Measurements from ENCODE around the gene ARHGAP15. TPM values are rescaled to one million over a fixed set of nuclear protein-coding genes. Genes with fewer than 3 reads are reported as not detected.

The ARHGAP15 gene
- polyA plus RNA-seq, 1 donor from 2014 or later = 190 TPM

GRCh38 chr2:143652692-143653091 is 523.5 kb downstream of the ARHGAP15 start:
- peaks cover 4 to 31% (median 12%) of the 10 kb centered on the region in 3 donors for H3K9me3 Mint-ChIP-seq
- no peak overlapping the region for H3K4me3 Mint-ChIP-seq
- peaks cover 33% of the 10 kb centered on the region for H3K36me3 Mint-ChIP-seq
- H3K27me3 Mint-ChIP-seq = no peaks in the 10 kb centered on the region
- H3K4me1 Mint-ChIP-seq = no peaks in the 10 kb centered on the region
- H3K27ac Mint-ChIP-seq = no peak overlapping the region

GRCh38 chr2:143668234-143668633 is 539.0 kb downstream of the ARHGAP15 start:
- no peaks in the 10 kb centered on the region for H3K9me3 Mint-ChIP-seq
- H3K27ac Mint-ChIP-seq = peak overlapping the region in 2 of 3 donors; percentile 13 to 65
- peaks cover 0 to 4% (median 0%) of the 10 kb centered on the region in 3 donors for H3K4me1 Mint-ChIP-seq
- peaks cover 14% of the 10 kb centered on the region for H3K36me3 Mint-ChIP-seq
- H3K27me3 Mint-ChIP-seq = no peaks in the 10 kb centered on the region
- no peak overlapping the region for H3K4me3 Mint-ChIP-seq

- H3K4me1 Mint-ChIP-seq = peaks cover 5 to 14% (median 6%) of the 10 kb centered on the region in 3 donors
- no peak overlapping the region for H3K27ac Mint-ChIP-seq
- peaks cover 28% of the 10 kb centered on the region for H3K36me3 Mint-ChIP-seq
Measured at GRCh38 chr2:143674051-143674450, 544.8 kb downstream of the ARHGAP15 start.

GRCh38 chr2:143675021-143675420 is 545.8 kb downstream of the ARHGAP15 start:
- H3K36me3 Mint-ChIP-seq = peaks cover 28% of the 10 kb centered on the region

More at GRCh38 chr2:143674051-143674450, 544.8 kb downstream of the ARHGAP15 start:
- Mint-ChIP-seq H3K9me3 (no peaks in the 10 kb centered on the region), H3K27me3 (no peaks in the 10 kb centered on the region), H3K4me3 (no peak overlapping the region)

GRCh38 chr2:143679617-143680016 is 550.4 kb downstream of the ARHGAP15 start:
- Mint-ChIP-seq H3K4me3 (no peak overlapping the region), H3K27ac (peak overlapping the region in 1 of 3 donors; percentile 18), H3K36me3 (peaks cover 10% of the 10 kb centered on the region), H3K27me3 (no peaks in the 10 kb centered on the region), H3K4me1 (peaks cover 5 to 20% (median 11%) of the 10 kb centered on the region in 3 donors), H3K9me3 (no peaks in the 10 kb centered on the region)

More at GRCh38 chr2:143675021-143675420, 545.8 kb downstream of the ARHGAP15 start:
- Mint-ChIP-seq H3K27ac (no peak overlapping the region), H3K27me3 (no peaks in the 10 kb centered on the region), H3K9me3 (no peaks in the 10 kb centered on the region), H3K4me3 (no peak overlapping the region), H3K4me1 (peaks cover 5 to 20% (median 6%) of the 10 kb centered on the region in 3 donors)

GRCh38 chr2:143680885-143681405 is 551.7 kb downstream of the ARHGAP15 start:
- Mint-ChIP-seq H3K36me3 (peaks cover 5% of the 10 kb centered on the region), H3K27ac (peak overlapping the region in 1 of 3 donors; percentile 59), H3K27me3 (no peaks in the 10 kb centered on the region), H3K4me1 (peaks cover 4 to 18% (median 7%) of the 10 kb centered on the region in 3 donors), H3K9me3 (no peaks in the 10 kb centered on the region), H3K4me3 (no peak overlapping the region)

- Mint-ChIP-seq H3K9me3 (no peaks in the 10 kb centered on the region), H3K36me3 (peaks cover 3% of the 10 kb centered on the region), H3K27ac (peak overlapping the region in 1 of 3 donors; percentile 35), H3K27me3 (no peaks in the 10 kb centered on the region), H3K4me3 (no peak overlapping the region), H3K4me1 (peaks cover 0 to 10% (median 5%) of the 10 kb centered on the region in 3 donors)
Measured at GRCh38 chr2:143682436-143683055, 553.3 kb downstream of the ARHGAP15 start.

GRCh38 chr2:143683977-143684376 is 554.8 kb downstream of the ARHGAP15 start:
- H3K27me3 Mint-ChIP-seq = no peaks in the 10 kb centered on the region
- H3K9me3 Mint-ChIP-seq = no peaks in the 10 kb centered on the region
- H3K4me1 Mint-ChIP-seq = peaks cover 2 to 14% (median 5%) of the 10 kb centered on the region in 3 donors

GRCh38 chr2:143684551-143685320 is 555.5 kb downstream of the ARHGAP15 start:
- peaks cover 5 to 7% (median 5%) of the 10 kb centered on the region in 3 donors for H3K4me1 Mint-ChIP-seq
- no peak overlapping the region for H3K4me3 Mint-ChIP-seq
- peak overlapping the region in 1 of 3 donors; percentile 80 for H3K27ac Mint-ChIP-seq
- peaks cover 8% of the 10 kb centered on the region for H3K36me3 Mint-ChIP-seq
- H3K27me3 Mint-ChIP-seq = no peaks in the 10 kb centered on the region
- H3K9me3 Mint-ChIP-seq = no peaks in the 10 kb centered on the region

More at GRCh38 chr2:143683977-143684376, 554.8 kb downstream of the ARHGAP15 start:
- H3K4me3 Mint-ChIP-seq = no peak overlapping the region
- no peak overlapping the region for H3K27ac Mint-ChIP-seq
- peaks cover 6% of the 10 kb centered on the region for H3K36me3 Mint-ChIP-seq

GRCh38 chr2:143685421-143686078 is 556.3 kb downstream of the ARHGAP15 start:
- no peak overlapping the region for H3K4me3 Mint-ChIP-seq
- H3K36me3 Mint-ChIP-seq = peaks cover 8% of the 10 kb centered on the region
- H3K27me3 Mint-ChIP-seq = no peaks in the 10 kb centered on the region
- H3K27ac Mint-ChIP-seq = no peak overlapping the region
- no peaks in the 10 kb centered on the region for H3K9me3 Mint-ChIP-seq
- peaks cover 3 to 7% (median 5%) of the 10 kb centered on the region in 3 donors for H3K4me1 Mint-ChIP-seq

GRCh38 chr2:143686585-143687164 is 557.5 kb downstream of the ARHGAP15 start:
- Mint-ChIP-seq H3K27ac (peak overlapping the region in 1 of 3 donors; percentile 17), H3K4me3 (no peak overlapping the region), H3K4me1 (peaks cover 0 to 10% (median 5%) of the 10 kb centered on the region in 3 donors), H3K9me3 (no peaks in the 10 kb centered on the region), H3K36me3 (peaks cover 10% of the 10 kb centered on the region), H3K27me3 (no peaks in the 10 kb centered on the region)

GRCh38 chr2:143688248-143688647 is 559.0 kb downstream of the ARHGAP15 start:
- no peak overlapping the region for H3K4me3 Mint-ChIP-seq
- H3K27ac Mint-ChIP-seq = peak overlapping the region in 1 of 3 donors; percentile 71
- H3K36me3 Mint-ChIP-seq = peaks cover 13% of the 10 kb centered on the region
- no peaks in the 10 kb centered on the region for H3K9me3 Mint-ChIP-seq
- no peaks in the 10 kb centered on the region for H3K27me3 Mint-ChIP-seq
- peaks cover 2 to 13% (median 6%) of the 10 kb centered on the region in 3 donors for H3K4me1 Mint-ChIP-seq

GRCh38 chr2:143688815-143689214 is 559.6 kb downstream of the ARHGAP15 start:
- no peak overlapping the region for H3K4me3 Mint-ChIP-seq
- no peaks in the 10 kb centered on the region for H3K27me3 Mint-ChIP-seq
- H3K4me1 Mint-ChIP-seq = peaks cover 2 to 13% (median 6%) of the 10 kb centered on the region in 3 donors
- H3K9me3 Mint-ChIP-seq = no peaks in the 10 kb centered on the region
- peaks cover 13% of the 10 kb centered on the region for H3K36me3 Mint-ChIP-seq
- peak overlapping the region in 1 of 3 donors; percentile 1 for H3K27ac Mint-ChIP-seq

GRCh38 chr2:143689541-143689940 is 560.3 kb downstream of the ARHGAP15 start:
- Mint-ChIP-seq H3K27me3 (no peaks in the 10 kb centered on the region), H3K4me1 (peaks cover 2 to 13% (median 6%) of the 10 kb centered on the region in 3 donors), H3K27ac (peak overlapping the region in 1 of 3 donors; percentile 1), H3K36me3 (peaks cover 13% of the 10 kb centered on the region), H3K9me3 (no peaks in the 10 kb centered on the region), H3K4me3 (no peak overlapping the region)

Data from IgD-negative memory B cell (primary cell).